RWPE1 (cell line): ENCODE measurements around the gene CUL4A.
A peak's percentile ranks its signal among the peaks of the same experiment; 100 is the strongest.

Experiments used
- CTCF ChIA-PET: fragments of 350-600 bp; sonication (Branson Sonifier 250); formaldehyde crosslinking; extraction: SDS; loops from one replicate; lab custom pipeline; 2021; lab: Yijun Ruan, JAX
- POLR2A ChIA-PET: fragments of 400-600 bp; formaldehyde crosslinking; extraction: SDS; loops from one replicate; lab custom pipeline; 2020; ENCODE audit warnings: antibody characterized with exemption; ENCODE audit not compliant: low non-redundant PET; lab: Yijun Ruan, JAX
- DNase-seq: peaks from one replicate; pipeline ENCODE4 v3.0.0; 2012; ENCODE audit warnings: low spot score
- H3K27ac ChIP-seq: fragments of 450-650 bp; 2 replicates; pipeline ENCODE4 v1.5.1; 2017
- TF ChIP-seq, protein P1 (sequence below): fragments of 450-650 bp; conservative IDR thresholded peaks from 2 replicates; pipeline ENCODE4 v1.5.1; 2017; ENCODE audit warnings: low read depth, mild to moderate bottlenecking

The CUL4A gene

DNA sequence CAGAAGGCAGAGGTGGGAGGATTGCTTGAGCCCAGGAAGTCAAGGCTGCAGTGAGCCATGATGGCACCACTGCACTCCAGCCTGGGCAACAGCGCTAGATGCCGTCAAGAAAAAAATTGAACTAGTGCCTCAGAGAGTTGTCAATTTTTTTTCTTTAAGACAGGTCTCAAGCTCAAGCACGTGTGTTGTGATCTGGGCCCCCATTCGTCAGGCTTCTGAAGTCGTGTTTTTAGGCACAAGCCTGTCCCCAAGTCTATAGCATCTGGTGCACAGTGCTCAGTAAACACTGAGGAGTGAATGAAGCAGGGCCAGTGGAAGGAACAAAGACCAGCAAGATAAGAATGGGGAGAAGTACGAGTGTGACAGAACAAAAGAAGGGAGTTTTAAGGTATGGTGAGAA is 63.9 kb downstream of the CUL4A start:
- CTCF ChIA-PET: interaction anchor here (0.6 kb wide), 1 partner anchor 1000 kb away, joined by 6 read pairs; no protein-coding TSS in a partner anchor
- TF ChIP-seq, protein P1, sequence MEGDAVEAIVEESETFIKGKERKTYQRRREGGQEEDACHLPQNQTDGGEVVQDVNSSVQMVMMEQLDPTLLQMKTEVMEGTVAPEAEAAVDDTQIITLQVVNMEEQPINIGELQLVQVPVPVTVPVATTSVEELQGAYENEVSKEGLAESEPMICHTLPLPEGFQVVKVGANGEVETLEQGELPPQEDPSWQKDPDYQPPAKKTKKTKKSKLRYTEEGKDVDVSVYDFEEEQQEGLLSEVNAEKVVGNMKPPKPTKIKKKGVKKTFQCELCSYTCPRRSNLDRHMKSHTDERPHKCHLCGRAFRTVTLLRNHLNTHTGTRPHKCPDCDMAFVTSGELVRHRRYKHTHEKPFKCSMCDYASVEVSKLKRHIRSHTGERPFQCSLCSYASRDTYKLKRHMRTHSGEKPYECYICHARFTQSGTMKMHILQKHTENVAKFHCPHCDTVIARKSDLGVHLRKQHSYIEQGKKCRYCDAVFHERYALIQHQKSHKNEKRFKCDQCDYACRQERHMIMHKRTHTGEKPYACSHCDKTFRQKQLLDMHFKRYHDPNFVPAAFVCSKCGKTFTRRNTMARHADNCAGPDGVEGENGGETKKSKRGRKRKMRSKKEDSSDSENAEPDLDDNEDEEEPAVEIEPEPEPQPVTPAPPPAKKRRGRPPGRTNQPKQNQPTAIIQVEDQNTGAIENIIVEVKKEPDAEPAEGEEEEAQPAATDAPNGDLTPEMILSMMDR: no peak
- DNase-seq: no peak
- H3K27ac ChIP-seq: no peak overlapping the region
- POLR2A ChIA-PET: no interaction called here

DNA sequence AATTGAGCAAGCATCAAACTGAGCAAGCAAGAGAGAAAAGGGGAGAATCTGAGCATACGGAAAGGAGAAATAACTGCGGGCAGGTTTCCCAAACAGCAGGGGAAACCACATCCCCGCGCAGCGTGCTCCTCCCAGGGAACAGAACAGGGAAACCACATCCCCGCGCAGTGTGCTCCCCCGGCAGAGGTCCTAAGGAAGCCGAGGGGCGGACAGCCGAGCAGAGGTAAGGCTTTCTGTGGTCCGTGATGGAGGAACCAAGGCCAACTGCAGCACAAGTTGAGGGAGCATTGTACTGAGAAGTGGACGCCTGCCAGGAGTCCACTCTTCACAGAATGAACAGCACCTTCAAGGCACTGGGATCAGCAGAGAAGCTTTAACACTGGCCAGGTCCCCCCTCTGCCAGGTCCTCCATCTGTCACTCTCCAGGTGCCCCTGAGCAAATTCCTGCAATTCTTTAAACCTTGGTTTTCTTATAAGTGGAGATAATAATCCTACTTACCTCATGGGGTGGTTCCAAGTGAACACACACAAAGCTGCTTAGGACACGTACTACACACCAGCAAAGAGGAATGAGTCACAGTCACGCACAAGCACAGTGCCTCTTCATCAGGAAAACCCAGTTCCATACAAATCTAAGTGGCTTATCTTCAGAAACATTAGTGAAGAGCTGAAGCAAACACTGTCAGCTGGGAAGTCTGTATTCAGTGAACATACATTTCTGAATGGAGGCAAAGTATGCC is 64.6 kb downstream of the CUL4A start:
- H3K27ac ChIP-seq: no peak overlapping the region
- ChIA-PET CTCF (interaction anchor here (0.6 to 0.8 kb wide), 2 partner anchors 46 to 99 kb away, joined by 3 to 4 read pairs; no protein-coding TSS in a partner anchor), POLR2A (no interaction called here)
- DNase-seq: no peak
- TF ChIP-seq, protein P1: no peak

DNA sequence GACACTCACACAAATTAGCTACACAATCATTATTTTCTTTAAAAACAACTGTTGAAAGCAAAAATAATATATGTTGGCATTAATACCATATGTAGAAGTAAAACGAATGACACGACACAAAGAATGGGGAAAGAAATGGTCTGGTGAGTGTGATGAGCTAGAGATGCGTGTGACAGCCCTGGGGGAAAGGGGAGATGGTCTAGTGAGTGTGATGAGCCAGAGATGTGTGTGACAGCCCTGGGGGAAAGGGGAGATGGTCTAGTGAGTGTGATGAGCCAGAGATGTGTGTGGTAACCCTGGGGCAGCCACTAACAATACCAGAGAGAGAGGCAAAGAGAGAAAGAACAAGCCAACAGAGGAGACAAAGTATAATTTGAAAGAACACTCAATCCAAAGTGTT is 65.3 kb downstream of the CUL4A start:
- CTCF ChIA-PET: interaction anchor here (0.6 to 0.8 kb wide), 3 partner anchors 11 to 98 kb away, joined by 3 to 4 read pairs (median 3); no protein-coding TSS in a partner anchor
- no peak for DNase-seq
- no peak overlapping the region for H3K27ac ChIP-seq
- POLR2A ChIA-PET: no interaction called here
- TF ChIP-seq, protein P1: no peak

DNA sequence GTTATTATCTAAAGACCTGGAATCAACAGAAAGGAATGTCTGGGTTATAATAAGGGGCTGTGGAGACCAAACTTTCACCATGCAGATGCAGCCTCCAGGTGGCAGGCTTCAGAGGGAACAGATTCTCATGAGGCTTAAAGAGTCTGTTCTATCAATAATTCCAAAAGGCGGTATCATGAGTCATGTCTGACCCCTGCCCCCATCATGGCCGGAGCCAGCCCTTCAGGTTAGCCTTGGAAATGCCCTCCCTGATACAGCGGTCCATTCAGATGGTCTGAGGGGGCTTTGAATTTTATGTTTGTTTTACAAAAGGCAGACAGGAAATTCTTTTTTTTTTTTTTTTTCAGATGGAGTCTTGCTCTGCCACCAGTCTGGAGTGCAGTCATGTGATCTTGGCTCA is 66.0 kb downstream of the CUL4A start:
- TF ChIP-seq, protein P1: peak; percentile 47
- ChIA-PET CTCF (interaction anchor here (0.7 kb wide), 2 partner anchors 91 to 122 kb away, joined by 3 read pairs; no protein-coding TSS in a partner anchor), POLR2A (no interaction called here)
- no peak overlapping the region for H3K27ac ChIP-seq
- DNase-seq: peak; percentile 51

DNA sequence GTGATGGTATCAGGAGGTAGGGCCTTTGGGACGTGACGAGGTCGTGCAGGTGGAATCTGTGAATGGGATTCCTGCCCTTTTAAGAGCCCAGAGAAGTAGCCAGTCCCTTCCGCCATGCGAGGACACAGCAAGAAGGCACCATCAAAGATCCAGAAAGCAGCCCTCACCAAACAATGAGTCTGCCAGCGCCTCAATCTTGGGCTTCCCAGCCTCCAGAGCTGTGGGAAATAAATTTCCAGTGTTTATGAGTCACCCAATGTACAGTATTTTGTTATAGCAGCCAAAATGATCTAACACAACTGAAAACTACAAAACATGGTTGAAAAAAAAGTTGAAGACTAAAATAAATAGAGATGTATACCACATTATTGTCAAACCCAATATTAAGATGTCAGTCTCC is 70.7 kb downstream of the CUL4A start:
- DNase-seq: no peak
- POLR2A ChIA-PET: no interaction called here

DNA sequence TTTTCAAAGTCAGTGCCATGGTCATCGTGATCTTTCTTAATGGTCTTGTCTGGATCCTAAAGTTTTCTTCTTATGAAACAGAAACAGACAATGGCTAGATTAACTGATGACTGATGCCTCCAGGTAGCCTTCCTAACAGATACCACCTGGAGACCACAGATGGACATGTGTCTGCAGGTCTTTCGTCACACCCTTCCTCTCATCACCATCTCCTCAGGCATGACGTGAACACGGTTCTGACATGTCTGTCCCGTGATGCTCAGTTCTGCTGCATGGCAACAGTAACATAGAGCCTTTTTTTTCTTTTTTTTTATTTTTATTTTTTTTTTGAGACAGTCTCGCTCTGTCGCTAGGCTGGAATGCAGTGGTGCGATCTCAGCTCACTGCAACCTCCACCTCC is 74.5 kb downstream of the CUL4A start:
- TF ChIP-seq, protein P1: no peak
- CTCF ChIA-PET: no interaction called here
- POLR2A ChIA-PET: no interaction called here
- no peak for DNase-seq
- H3K27ac ChIP-seq: no peak overlapping the region

More for the DNA sequence above, 70.7 kb downstream of the CUL4A start:
- CTCF ChIA-PET: no interaction called here
- TF ChIP-seq, protein P1: no peak
- H3K27ac ChIP-seq: no peak overlapping the region
